Measurements from ENCODE around the gene SHCBP1. TPM values are rescaled to one million over a fixed set of nuclear protein-coding genes. Genes with fewer than 3 reads are reported as not detected.
"Not testable (repeated sequence)": the region's sequence is repeated elsewhere in the genome, so short reads cannot be mapped to it uniquely, and the experiment has no call there.

Gene SHCBP1
- polyA plus RNA-seq, 6 donors from 2014 or later = 0.19 to 1.1 (median 0.53) TPM; not detected in 1

DNA sequence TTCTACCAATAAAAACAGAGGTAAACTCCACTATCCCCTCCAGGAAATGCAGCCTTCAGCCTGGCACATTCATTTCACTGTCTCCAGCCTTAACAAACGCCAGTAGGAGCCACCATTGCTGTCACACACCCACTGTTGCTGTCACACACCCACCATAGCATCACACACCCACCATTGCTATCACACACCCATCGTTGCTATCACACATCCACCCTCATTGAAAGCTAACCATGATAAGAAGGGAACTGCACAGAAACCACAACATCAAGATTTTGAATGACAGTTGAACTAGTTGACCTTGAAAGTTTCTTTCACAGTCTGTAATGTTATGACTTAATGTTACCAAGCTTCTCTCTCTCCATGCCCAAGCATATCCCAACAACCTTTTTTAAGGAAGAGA lies 38.1 kb downstream of the SHCBP1 start:
- Mint-ChIP-seq H3K27me3 (no peaks in the 10 kb centered on the region), H3K36me3 (peaks cover 20 to 40% of the 10 kb centered on the region in 2 donors), H3K27ac (no peak overlapping the region), H3K4me1 (no peaks in the 10 kb centered on the region), H3K4me3 (no peak overlapping the region), H3K9me3 (peaks cover 15 to 32% (median 27%) of the 10 kb centered on the region in 7 donors)
- DNase-seq = no peak
- ATAC-seq (ENCODE audit: low read depth in 2 of 2) = no peak

DNA sequence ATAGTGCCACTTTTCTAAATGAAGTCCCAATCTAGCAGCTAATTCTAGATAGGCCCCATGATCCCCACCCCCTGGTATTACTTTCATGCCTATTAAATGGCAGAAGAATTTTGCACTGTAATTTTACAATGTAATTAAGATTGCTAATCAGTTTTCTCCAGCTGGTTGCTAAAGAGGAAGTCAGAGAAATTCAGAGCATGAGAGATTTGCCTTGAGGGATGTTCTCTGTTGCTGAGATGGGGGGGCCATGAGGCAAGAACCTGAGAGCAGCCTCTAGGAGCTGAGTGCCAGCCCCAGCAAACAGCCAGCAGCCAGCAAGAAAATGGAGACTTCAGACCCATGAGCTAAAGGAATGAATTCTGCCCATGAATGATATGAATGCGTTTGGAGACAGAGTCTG lies 38.9 kb downstream of the SHCBP1 start:
- DNase-seq = no peak
- no peaks in the 10 kb centered on the region for H3K4me1 Mint-ChIP-seq
- peaks cover 20 to 32% of the 10 kb centered on the region in 2 donors for H3K36me3 Mint-ChIP-seq
- ATAC-seq (ENCODE audit: low read depth in 2 of 2) = no peak
- no peak overlapping the region for H3K27ac Mint-ChIP-seq
- H3K4me3 Mint-ChIP-seq = no peak overlapping the region
- H3K9me3 Mint-ChIP-seq = peaks cover 11 to 29% (median 24%) of the 10 kb centered on the region in 7 donors
- no peaks in the 10 kb centered on the region for H3K27me3 Mint-ChIP-seq

DNA sequence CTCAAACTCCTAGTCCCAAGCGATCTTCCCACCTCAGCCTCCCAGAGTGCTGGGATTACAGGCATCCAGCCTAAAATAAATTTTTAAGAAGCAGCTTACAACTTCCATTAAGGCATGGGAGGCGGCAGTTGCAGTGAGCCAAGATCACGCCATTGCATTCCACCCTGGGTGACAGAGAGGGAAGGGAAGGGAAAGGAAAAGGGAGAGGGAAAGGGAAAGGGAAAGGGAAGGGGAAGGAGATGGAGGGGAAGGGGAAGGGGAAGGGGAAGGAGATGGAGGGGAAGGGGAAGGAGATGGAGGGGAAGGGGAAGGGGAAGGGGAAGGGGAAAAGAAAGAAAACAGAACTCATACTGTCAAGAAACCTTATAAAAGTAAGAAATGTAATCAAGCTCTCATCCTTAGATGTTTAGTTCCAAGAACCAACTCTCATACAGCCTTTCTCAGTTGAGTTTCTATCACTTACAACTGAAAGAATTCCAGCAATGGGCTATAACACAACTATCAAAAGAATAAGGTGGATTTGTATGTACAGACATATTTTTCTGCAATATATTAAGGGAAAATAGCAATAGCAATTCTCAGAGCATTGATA lies 43.1 kb downstream of the SHCBP1 start:
- H3K4me3 Mint-ChIP-seq = no peak overlapping the region
- peaks cover 0 to 1% (median 0%) of the 10 kb centered on the region in 7 donors for H3K9me3 Mint-ChIP-seq
- H3K4me1 Mint-ChIP-seq = peaks cover 0 to under 1% (median 0%) of the 10 kb centered on the region in 3 donors
- DNase-seq = no peak
- no peaks in the 10 kb centered on the region for H3K27me3 Mint-ChIP-seq
- H3K36me3 Mint-ChIP-seq = peaks cover 0 to 6% of the 10 kb centered on the region in 2 donors
- ATAC-seq (ENCODE audit: low read depth in 2 of 2) = no peak
- H3K27ac Mint-ChIP-seq = peak overlapping the region in 2 of 6 donors; percentile 69 to 81

DNA sequence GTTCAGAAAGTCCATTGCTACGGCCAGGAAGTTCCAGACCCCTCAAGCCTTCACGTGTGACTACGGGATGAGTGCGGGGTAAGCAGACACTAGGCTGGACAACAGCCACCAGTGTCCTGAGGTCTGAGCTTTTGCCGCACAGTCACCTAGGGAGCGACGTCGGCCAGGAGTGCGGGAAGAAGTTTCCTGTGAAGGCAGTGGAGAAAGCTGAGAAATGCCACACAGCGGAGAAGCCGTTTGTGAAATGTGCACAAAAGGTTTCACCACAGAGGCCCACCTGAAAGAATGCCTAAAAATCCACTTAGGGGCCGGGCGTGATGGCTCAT lies 47.4 kb downstream of the SHCBP1 start:
- ATAC-seq (ENCODE audit: low read depth in 2 of 2) (no peak), DNase-seq (no peak)
- peaks cover 0 to 4% (median 0%) of the 10 kb centered on the region in 3 donors for H3K4me1 Mint-ChIP-seq
- H3K36me3 Mint-ChIP-seq = no peaks in the 10 kb centered on the region
- no peak overlapping the region for H3K4me3 Mint-ChIP-seq
- H3K27me3 Mint-ChIP-seq = peaks cover 0 to 10% (median under 1%) of the 10 kb centered on the region in 3 donors
- no peak overlapping the region for H3K27ac Mint-ChIP-seq
- peaks cover 0 to 3% (median 0%) of the 10 kb centered on the region in 7 donors for H3K9me3 Mint-ChIP-seq

DNA sequence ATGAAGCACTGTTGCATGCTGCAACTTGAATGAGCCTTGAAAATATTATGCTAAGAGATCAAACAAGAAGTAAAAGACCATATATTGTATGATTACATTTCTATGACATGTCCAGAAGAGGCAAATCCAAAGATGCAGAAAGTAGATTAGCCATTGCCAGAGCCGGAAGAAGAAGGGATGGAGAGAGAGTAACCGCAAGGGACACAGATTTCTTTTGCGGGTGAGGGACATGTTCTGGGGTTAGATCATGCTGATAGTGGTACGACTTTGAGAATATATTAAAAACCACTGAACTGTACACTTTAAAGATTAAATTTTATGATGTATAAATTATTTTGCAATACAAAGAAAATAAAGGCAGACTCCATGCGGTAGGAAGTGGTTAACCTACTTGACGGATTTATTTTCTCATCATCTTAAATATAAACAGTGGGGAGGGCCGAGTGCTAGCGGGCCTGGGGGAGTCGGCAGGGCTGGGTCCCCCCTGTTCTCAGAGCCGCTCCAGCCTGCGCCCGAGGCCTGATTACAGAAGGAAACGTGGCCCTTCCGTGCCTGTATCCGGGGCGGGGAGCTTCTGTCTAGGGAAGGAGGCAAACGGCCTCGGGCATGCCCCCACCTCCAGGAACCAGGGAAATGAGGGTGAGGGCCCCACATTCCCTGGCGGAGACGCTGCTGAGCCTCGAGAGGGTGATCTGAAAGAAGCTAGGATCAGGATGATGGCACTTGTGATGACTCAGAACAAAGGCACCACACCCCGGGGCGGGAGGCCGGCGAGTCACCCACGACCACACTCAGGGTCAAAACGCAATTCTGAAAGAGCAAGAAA lies 48.0 kb downstream of the SHCBP1 start:
- no peaks in the 10 kb centered on the region for H3K36me3 Mint-ChIP-seq
- H3K27ac Mint-ChIP-seq = no peak overlapping the region
- H3K9me3 Mint-ChIP-seq = peaks cover 0 to 3% (median 0%) of the 10 kb centered on the region in 7 donors
- ATAC-seq (ENCODE audit: low read depth in 2 of 2) (no peak), DNase-seq (no peak)
- peaks cover 0 to 10% (median 5%) of the 10 kb centered on the region in 3 donors for H3K27me3 Mint-ChIP-seq
- H3K4me3 Mint-ChIP-seq = no peak overlapping the region
- peaks cover 0 to 4% (median 0%) of the 10 kb centered on the region in 3 donors for H3K4me1 Mint-ChIP-seq

DNA sequence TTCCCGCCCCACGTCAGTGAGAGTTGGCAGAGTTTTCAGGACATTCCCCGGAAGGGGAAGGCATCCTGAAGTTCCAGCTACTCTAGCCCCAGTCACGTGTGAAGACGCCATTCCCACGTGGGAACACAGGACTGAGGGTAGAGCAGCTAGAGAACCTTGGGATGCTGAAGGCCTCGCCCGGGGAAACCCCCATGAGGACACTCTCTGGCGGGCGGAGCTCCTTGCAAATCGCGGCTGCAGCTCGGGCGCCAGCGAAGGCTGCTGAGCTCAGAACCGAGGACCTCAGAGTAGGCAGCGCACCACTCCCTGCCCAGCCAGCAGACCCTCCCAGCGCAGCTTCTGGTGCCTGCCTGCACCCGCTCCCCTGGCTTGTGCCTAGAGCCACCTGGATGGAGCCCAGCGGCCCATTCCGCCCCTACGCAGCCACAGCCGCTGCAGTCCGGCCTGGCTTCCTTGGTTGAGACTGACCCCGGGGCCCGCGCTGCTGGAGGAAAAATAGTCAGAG lies 51.9 kb downstream of the SHCBP1 start:
- ATAC-seq (ENCODE audit: low read depth in 2 of 2) (no peak), DNase-seq (no peak)
- no peak overlapping the region for H3K4me3 Mint-ChIP-seq
- H3K36me3 Mint-ChIP-seq = no peaks in the 10 kb centered on the region
- H3K9me3 Mint-ChIP-seq = peaks cover 0 to 3% (median 0%) of the 10 kb centered on the region in 7 donors
- H3K27ac Mint-ChIP-seq = no peak overlapping the region
- H3K27me3 Mint-ChIP-seq = peaks cover 3 to 10% (median 5%) of the 10 kb centered on the region in 3 donors
- H3K4me1 Mint-ChIP-seq = peaks cover 0 to 4% (median 0%) of the 10 kb centered on the region in 3 donors

DNA sequence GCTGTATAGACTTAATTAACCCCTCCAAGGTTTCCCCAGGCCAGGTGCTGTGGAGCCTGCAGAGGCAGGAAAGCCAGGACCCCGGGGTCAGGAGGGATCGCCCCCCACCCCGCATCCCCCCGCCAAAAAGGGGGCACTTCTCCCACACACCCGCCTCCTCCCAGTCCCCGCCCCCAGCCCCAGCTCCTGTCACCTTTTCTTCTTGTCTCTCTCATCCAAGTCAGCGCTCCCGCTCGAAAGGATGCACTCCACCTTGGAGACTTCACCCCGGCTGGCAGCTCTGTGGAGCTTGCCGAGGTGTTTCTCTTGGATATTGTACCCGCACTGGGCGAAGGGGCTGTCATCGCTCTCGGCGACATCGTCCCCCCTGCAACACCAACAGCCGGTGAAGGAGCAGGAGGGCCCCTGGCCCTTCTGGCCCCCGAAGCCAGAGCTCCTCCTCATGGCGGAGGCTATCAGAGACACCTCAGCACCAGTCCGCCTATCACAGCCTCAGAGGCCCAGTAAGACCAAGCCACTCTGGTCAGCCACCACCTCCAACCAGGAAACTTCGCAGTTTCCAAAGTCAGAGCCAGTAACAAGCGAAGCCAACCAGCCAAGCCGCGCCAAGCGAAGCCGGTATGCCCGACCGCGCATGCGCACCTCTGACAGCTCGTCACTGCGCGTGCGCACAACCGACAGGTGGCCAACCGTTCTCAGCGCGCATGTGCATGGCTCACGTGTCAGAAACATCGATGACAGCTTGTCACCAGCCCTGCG lies 52.5 kb downstream of the SHCBP1 start:
- Mint-ChIP-seq H3K9me3 (peaks cover 0 to 3% (median 0%) of the 10 kb centered on the region in 7 donors), H3K4me3 (no peak overlapping the region), H3K27me3 (peaks cover 5 to 10% (median 9%) of the 10 kb centered on the region in 3 donors), H3K27ac (no peak overlapping the region), H3K4me1 (peaks cover 0 to 4% (median 0%) of the 10 kb centered on the region in 3 donors), H3K36me3 (no peaks in the 10 kb centered on the region)
- DNase-seq (no peak), ATAC-seq (ENCODE audit: low read depth in 2 of 2) (no peak)

DNA sequence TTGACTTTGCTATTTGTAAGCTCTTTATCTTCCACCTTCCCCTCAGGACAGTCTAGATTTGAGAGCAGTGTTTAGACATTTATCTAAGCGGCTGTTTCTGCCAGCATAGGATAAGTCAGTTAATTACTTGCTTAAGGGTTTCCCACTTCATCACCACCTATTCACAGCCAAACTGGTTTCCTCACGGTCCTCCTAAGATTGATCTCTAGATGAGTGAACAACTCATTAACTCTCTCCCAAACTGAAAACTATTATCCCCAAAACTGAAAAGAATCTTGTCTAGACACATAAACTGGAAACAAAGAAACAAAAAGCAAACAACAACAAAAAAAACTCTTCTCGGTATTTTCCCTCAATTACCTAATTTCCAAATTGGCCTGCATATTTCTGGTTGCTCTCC lies 58.2 kb downstream of the SHCBP1 start:
- no peak overlapping the region for H3K4me3 Mint-ChIP-seq
- no peak overlapping the region for H3K27ac Mint-ChIP-seq
- peaks cover 0 to 9% (median 0%) of the 10 kb centered on the region in 3 donors for H3K27me3 Mint-ChIP-seq
- ATAC-seq (ENCODE audit: low read depth in 2 of 2) (no peak), DNase-seq (no peak)
- no peaks in the 10 kb centered on the region for H3K36me3 Mint-ChIP-seq
- no peaks in the 10 kb centered on the region for H3K9me3 Mint-ChIP-seq
- H3K4me1 Mint-ChIP-seq = no peaks in the 10 kb centered on the region

DNA sequence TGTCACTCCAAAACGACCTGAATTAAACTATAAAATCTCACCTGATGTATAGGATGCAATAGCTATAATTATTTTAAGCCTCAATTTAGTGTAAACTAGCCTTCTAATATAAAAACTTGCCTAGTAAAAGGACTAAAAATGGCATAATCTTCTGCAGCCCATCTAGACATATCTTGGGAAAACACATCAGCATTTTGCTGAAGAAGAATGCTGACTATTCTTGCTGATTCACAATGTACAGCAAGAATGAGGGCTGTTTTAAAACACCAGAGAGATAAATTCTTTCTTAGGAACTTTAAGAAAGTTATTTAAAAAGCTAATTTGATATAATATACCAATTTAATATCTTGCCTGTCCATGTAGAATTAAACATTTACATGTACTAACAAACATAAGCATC lies 63.2 kb downstream of the SHCBP1 start:
- Mint-ChIP-seq H3K4me3 (no peak overlapping the region), H3K9me3 (no peaks in the 10 kb centered on the region), H3K4me1 (peaks cover 4 to 6% (median 6%) of the 10 kb centered on the region in 3 donors), H3K27ac (no peak overlapping the region), H3K27me3 (peaks cover 5 to 11% (median 6%) of the 10 kb centered on the region in 3 donors), H3K36me3 (no peaks in the 10 kb centered on the region)
- ATAC-seq (ENCODE audit: low read depth in 2 of 2) (no peak), DNase-seq (no peak)

DNA sequence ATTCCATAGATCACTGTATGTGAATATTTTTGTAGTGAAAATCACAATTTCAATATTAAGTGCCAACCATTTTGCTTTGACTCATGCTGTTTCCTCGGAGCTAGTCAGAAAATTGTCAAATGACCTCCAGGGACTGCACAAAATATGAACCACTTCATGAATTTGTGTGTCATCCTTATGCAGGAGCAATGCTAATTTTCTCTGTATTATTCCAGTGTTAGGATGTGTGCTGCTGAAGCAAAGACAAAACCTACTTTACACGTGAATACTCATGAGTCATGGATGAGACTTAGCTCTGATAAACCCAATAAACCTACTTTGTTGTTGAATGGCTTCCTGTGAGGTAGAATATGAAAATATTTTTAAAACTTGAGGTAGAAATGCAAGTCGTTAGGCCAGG lies 65.2 kb downstream of the SHCBP1 start:
- H3K4me1 Mint-ChIP-seq = peaks cover 4 to 6% (median 6%) of the 10 kb centered on the region in 3 donors
- no peak overlapping the region for H3K4me3 Mint-ChIP-seq
- peaks cover 5 to 15% (median 6%) of the 10 kb centered on the region in 3 donors for H3K27me3 Mint-ChIP-seq
- no peak for ATAC-seq (ENCODE audit: low read depth in 2 of 2)
- no peak for DNase-seq
- H3K27ac Mint-ChIP-seq = no peak overlapping the region
- no peaks in the 10 kb centered on the region for H3K9me3 Mint-ChIP-seq
- H3K36me3 Mint-ChIP-seq = no peaks in the 10 kb centered on the region

DNA sequence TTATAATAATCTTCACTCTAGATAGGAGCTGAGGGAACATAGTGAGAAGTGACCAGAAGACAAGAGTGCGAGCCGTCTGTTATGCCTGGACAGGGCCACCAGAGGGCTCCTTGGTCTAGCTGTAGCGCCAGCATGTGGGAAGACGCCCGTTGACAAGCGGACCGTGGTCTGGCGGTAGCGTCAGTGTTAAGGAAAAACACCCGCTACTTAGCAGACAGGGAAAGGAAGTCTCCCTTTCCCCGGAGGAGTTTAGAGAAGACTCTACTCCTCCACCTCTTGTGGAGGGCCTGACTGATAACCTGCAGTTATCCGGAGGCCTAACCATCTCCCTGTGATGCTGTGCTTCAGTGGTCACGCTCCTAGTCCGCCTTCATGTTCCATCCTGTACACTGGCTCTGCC lies 66.7 kb downstream of the SHCBP1 start:
- peaks cover 10 to 19% (median 13%) of the 10 kb centered on the region in 3 donors for H3K27me3 Mint-ChIP-seq

DNA sequence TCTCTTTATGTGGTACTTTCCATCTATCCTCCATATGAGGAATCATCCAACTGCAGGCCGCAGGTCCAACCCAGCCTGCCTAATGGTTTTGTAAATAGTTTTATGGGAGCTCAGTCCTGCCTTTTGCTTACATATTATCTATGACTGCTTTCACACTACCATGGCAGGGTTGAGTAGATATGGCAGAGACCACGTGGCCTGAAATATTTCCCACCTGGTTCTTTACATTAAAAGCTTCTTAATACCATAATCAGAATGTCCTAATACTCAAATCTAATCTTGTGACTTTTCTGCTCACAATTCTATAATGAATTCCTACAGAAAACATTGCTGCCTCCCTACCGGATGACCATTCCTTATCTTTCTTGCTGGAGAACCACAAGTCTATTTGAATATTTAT lies 71.7 kb downstream of the SHCBP1 start:
- no peaks in the 10 kb centered on the region for H3K36me3 Mint-ChIP-seq
- H3K4me3 Mint-ChIP-seq = no peak overlapping the region
- H3K9me3 Mint-ChIP-seq = no peaks in the 10 kb centered on the region
- no peak for ATAC-seq (ENCODE audit: low read depth in 2 of 2)
- H3K4me1 Mint-ChIP-seq = peaks cover 0 to under 1% (median 0%) of the 10 kb centered on the region in 3 donors
- DNase-seq = no peak
- H3K27me3 Mint-ChIP-seq = peaks cover 17 to 19% (median 19%) of the 10 kb centered on the region in 3 donors
- H3K27ac Mint-ChIP-seq = no peak overlapping the region

More for the DNA sequence above, 66.7 kb downstream of the SHCBP1 start:
- not testable (repeated sequence) for H3K36me3 Mint-ChIP-seq; H3K9me3 Mint-ChIP-seq; H3K4me3 Mint-ChIP-seq; H3K27ac Mint-ChIP-seq; ATAC-seq (ENCODE audit: low read depth in 2 of 2); H3K4me1 Mint-ChIP-seq
- DNase-seq = peak; percentile 14

Data from naive B cell (primary cell).